Measurements from ENCODE around the gene RBFOX2.

Gene RBFOX2

DNA sequence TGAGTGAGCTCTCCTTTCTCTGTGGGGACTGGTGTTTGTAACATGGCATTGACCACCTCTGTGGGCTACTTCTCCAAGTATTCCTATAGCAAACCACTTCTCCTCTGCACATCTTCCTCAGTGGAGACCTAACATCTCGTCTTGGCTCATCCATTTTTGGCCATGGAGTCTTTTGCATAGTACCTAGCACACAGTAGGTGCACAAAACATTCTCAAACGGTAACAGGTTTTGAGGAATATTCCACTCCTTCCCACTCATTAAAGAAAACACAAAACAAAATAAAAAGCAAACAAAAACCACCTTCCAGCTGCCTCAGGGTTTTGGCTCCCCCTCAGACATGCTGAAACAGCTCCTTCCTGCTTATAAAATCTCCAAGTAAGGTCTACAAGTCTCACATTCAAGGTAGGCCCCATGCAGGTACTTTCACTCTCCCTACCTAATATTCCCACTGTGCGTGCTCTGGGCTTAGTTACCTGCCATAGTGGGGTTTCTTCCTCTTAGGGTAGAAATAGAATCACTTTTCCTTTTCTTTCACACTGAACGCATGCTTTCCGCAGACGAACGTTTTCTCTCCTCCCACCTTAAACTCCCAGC, 132.4 kb downstream of the RBFOX2 start:
- DNase-seq (ENCODE audit: low spot score): no peak

DNA sequence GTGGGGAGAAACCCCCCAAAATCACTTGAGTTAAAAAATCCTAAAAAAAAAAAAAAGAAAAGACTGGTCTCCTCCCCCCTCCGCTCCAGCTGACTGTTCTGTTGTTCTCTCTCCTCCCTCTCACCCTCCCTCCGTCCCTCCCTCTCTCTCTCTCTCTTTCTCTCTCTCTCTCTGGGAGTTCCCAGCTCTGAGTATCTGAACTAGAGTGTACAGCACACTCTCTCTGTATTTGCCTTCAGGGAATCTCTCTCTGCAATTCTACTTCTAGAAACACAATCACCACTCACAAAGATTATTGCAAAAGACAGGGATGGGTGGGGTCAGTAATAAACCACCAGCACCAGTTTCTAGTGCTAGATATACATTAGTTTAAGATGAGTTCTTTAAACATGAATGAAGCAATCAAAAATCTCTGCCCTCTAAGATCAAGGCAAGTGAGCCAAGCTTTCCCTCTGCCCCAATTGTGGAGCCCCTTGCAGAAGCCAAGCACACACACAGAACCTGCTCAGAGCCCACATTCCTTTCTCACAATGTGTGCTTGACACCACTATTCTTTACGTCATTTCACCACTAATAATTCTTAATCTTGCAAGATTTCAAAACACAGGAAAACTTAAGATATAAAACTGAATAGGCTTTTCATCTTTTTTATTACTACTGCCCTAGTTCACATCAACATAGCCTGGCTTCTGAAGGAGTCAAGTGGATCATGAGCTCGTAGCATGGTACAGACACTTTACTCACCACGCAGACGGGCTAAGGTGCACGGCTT, 133.5 kb downstream of the RBFOX2 start:
- DNase-seq (ENCODE audit: low spot score): no peak

DNA sequence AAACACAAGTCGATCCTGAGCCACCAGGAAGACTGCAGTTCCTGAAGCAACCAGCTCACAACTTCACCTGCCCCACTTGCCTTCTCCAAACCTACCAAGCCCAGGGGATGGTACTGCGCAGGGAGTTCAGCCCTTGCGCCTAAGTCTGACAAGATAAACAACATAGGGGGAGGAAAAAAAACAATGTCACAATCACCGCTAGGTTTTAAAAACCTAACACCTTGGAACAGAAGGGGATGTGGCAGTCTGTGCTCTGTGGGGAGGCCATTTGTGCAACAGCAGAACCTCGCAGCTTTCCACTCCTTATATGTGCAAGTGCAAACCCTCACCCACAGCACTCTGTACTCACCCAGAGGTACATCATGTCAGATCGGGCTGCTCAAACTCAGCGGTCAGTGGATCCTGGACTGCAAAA, 134.2 kb downstream of the RBFOX2 start:
- DNase-seq (ENCODE audit: low spot score): no peak

- DNase-seq (ENCODE audit: low spot score): no peak
Observed at GRCh38 chr22:35893698-35894097, 134.9 kb downstream of the RBFOX2 start.

GRCh38 chr22:35892192-35892591, 136.4 kb downstream of the RBFOX2 start:
- no peak for DNase-seq (ENCODE audit: low spot score)

GRCh38 chr22:35891442-35891841, 137.2 kb downstream of the RBFOX2 start:
- no peak for DNase-seq (ENCODE audit: low spot score)

GRCh38 chr22:35889071-35889470, 139.6 kb downstream of the RBFOX2 start:
- no peak for DNase-seq (ENCODE audit: low spot score)

DNA sequence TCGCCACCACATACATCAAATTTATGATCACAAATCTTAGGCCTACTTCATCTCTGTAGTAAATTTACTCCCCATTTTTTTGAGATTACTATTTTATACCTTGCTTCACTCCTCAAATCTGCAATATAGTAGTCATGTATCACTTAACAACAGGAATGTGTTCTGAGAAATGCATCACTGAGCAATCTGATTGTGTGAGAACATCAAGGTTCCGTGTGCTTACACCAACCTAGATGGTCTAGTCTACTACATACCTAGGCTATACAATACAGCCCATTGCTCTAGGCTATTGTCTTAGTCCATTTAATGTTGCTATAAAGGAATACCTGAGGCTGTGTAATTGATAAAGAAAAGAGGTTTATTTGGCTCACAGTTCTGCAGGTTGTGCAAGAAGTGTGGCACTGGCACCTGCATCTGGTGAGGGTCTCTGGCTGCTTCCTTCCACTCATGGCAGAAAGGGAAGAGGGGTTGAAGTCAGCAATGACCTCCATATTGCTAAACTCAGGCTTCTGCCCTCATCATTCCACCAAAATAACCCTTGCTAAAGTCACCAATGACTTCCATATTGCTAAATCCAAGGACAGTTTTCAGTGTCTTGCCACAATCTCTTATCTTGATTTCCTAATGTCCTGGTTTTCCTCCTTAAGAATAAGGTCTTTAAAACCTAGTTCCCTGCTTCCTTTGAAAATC, 140.3 kb downstream of the RBFOX2 start:
- DNase-seq (ENCODE audit: low spot score): no peak

GRCh38 chr22:35887296-35887875, 141.2 kb downstream of the RBFOX2 start:
- no peak for DNase-seq (ENCODE audit: low spot score)

DNA sequence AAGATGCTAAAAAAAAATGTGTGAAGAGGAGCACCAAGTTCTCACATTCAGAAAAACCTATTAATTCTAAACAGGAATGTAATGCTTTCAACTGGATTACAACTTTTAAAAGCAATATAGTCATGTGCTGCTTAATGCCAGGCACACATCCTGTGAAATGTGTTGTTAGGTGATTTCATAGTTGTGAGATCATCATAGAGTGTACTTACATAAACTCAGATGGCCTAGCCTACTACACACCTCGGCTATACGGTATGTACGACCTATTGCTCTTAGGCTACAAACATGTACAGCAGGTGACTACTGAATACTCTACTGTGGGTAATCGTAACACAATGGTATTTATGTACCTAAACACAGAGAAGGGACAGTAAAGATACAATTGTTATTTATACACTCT, 142.3 kb downstream of the RBFOX2 start:
- DNase-seq (ENCODE audit: low spot score): no peak

DNA sequence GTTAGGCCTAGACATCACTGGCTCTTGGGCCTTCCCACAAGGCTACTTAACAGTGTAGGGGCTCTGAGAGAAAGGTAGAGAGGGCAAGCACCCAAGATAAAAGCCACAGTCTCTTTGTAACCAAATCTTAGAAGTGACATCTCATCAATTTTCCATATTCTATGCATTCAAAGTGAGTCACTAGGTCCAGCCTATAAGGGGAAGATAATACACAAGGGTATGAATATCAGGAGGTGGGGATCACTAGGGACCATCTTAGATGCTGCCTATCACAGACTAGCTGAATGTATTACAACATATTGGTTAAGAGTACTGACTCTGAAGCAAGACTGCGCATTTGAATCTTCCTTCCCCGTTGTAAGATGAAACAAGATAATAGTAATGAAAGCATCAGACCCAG, 144.1 kb downstream of the RBFOX2 start:
- no peak for DNase-seq (ENCODE audit: low spot score)

GRCh38 chr22:35883031-35883620, 145.5 kb downstream of the RBFOX2 start:
- no peak for DNase-seq (ENCODE audit: low spot score)

DNA sequence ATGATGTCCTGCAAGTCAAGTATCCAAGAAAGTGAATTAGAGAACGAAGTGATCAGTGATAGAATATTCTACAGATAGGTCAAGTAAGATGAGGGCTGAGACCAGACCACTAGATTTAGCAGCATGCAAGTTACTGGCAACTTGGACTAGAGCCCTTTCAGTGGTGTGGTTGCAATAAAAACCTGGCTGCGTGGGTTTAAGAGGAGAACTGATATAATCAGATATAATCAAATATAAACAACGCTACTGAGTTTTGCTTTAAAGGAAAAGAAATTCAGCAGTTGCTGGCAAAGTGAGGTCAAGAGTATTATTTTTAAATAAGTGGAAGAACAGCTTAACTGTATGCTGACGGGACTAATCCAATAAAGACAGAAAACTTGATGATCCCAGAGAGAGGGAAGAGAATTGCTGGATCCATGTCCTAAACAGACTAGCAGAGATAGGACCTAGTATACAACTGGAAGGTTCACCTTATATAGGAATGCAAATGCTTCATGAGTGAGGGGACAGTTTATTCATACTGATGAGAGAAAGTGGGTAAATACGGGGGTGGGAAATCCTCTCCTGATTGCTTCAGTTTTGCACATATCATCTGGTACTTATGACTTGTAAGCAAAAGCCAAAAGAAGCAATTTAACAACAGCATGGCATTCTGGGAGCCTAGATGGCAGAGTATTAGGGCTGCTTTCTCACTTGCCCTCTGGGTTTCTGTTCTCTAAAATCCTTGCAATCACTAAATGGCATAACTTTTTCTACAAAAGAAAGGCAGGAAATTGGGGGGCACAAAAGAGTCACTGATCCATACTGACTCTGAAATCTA, 146.2 kb downstream of the RBFOX2 start:
- no peak for DNase-seq (ENCODE audit: low spot score)

DNA sequence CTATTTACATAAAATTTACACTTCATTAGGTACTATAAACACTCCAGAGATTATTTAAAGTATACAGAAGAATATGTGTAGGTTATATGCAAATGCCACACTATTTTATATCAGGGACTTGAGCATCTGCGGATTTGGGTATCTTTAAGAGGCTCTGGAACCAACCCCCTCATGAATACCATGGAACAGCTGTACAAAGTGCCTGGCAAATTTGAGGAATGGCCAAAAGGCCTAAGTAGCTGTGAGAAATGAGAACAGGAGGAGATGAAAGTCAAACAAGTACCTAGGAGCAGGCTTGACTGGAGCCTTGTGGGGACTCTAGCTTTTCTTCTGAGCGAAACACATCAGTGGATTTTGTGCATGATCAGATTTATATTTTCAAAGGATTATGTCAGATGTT, 149.3 kb downstream of the RBFOX2 start:
- no peak for DNase-seq (ENCODE audit: low spot score)

DNA sequence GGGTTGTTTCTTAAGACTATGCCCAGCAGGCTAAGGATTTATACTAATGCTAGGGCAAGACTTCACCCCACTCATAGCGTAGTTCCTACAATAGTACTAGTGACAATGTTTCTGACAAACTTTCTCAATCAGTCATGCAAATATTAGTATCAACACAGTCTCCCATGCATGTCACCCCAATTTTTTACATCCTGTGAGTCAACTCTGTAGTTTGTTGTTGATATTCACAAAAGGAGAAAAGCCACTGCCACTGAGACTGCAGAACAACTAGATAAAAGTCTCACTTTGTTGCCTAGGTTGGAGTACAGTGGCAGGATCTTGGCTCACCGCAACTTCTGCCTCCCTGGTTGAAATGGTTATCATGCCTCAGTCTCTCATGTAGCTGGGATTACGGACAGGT, 155.2 kb downstream of the RBFOX2 start:
- DNase-seq (ENCODE audit: low spot score): no peak

DNA sequence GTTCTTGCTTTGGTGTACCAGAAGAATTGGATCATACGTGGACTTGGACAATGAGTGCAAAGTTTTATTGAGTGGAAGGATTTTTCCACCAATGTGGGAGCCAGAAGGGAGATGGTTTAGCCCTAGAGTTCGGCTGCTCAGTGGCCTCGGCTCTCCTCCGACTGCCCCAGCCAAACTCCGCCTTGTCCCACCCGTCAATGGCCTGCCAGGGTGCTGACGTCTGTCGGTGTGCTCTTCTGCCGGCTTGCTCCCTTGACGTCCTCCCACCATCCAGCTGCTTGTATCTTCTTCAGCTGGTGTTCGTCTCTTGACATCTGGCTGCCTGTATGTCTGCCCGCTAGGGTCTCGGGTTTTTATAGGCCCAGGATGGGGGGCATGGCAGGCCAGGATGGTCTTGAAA, 156.2 kb downstream of the RBFOX2 start:
- no peak for DNase-seq (ENCODE audit: low spot score)

GRCh38 chr22:35870517-35871293, 157.9 kb downstream of the RBFOX2 start:
- DNase-seq (ENCODE audit: low spot score): no peak

DNA sequence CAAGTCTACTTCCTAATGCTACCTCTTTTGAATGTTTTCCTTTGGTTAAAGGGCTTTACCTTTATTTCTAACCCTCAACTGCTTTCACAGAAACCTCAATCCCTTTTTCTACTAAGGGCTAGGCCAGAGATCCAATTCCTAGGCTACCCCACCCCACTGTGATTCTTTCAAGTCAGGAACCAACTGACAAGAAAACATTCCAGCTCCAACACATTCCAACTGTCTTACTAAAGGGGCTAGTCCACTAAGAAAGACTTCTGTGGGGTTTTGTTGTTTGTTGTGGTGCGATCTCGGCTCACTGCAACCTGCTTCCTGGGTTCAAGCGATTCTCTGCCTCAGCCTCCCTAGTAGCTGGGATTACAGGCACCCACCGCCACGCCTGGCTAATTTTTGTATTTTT, 159.7 kb downstream of the RBFOX2 start:
- no peak for DNase-seq (ENCODE audit: low spot score)

- DNase-seq (ENCODE audit: low spot score): no peak
Observed at GRCh38 chr22:35866651-35867050, 162.0 kb downstream of the RBFOX2 start.

DNA sequence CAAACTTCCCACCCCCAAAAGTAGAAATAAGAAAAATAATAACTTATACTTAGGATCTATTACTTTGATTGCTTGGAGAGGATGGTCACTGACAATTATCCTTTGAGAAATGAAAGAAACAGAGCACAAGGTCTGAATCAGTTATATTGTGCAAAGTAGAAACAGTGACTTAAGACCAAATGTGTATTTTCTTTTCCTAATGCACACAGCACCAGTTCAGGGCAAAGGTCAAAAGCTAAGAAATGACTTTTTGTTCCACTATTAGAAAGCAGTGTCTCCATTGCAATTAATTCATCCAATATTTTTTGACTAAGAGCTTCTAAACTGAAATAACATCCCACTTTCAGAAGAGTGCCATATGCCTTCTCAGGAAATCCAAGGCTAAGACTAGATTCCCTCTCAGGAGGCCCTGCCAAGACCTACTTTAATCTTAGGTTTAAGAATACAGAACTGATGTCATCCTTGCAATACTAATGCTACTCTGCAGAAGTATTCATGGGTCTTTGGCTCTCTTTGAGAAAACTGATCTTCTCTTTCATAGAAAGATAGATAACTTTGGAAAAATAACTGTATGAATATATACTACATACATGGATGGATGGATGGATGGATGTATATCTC, 164.0 kb downstream of the RBFOX2 start:
- no peak for DNase-seq (ENCODE audit: low spot score)
